GM21360 (cell line): ENCODE measurements around the gene LMBR1L.

ENCODE experiments used
- ATAC-seq: cut with Tn5 transposase; IDR thresholded peaks from one replicate; pipeline ENCODE4 v1.9.1; 2021; ENCODE audit warnings: mild to moderate bottlenecking, moderate library complexity; ENCODE audit not compliant: unreplicated experiment

Gene LMBR1L

GRCh38 chr12:49055092-49055491, 55.6 kb downstream of the LMBR1L start:
- no peak for ATAC-seq

- no peak for ATAC-seq
Observed at GRCh38 chr12:49054524-49054923, 56.1 kb downstream of the LMBR1L start.

- ATAC-seq: no peak
Observed at GRCh38 chr12:49054096-49054495, 56.6 kb downstream of the LMBR1L start.

- ATAC-seq: no peak
Observed at GRCh38 chr12:49052451-49053208, 58.0 kb downstream of the LMBR1L start.

- ATAC-seq: no peak
Observed at GRCh38 chr12:49051777-49052438, 58.7 kb downstream of the LMBR1L start.

GRCh38 chr12:49051373-49051764, 59.3 kb downstream of the LMBR1L start:
- no peak for ATAC-seq

- no peak for ATAC-seq
Observed at GRCh38 chr12:49050507-49051372, 59.9 kb downstream of the LMBR1L start.

- ATAC-seq: no peak
Observed at GRCh38 chr12:49049566-49050224, 61.0 kb downstream of the LMBR1L start.

- no peak for ATAC-seq
Observed at GRCh38 chr12:49048953-49049352, 61.7 kb downstream of the LMBR1L start.
